ELR (cell line): Measurements from ENCODE around the gene TRAPPC10.

Experiments
- DNase-seq: peaks from one replicate; pipeline ENCODE4 v3.0.0-alpha.2; 2015; ENCODE audit warnings: low read depth

The TRAPPC10 gene, protein sequence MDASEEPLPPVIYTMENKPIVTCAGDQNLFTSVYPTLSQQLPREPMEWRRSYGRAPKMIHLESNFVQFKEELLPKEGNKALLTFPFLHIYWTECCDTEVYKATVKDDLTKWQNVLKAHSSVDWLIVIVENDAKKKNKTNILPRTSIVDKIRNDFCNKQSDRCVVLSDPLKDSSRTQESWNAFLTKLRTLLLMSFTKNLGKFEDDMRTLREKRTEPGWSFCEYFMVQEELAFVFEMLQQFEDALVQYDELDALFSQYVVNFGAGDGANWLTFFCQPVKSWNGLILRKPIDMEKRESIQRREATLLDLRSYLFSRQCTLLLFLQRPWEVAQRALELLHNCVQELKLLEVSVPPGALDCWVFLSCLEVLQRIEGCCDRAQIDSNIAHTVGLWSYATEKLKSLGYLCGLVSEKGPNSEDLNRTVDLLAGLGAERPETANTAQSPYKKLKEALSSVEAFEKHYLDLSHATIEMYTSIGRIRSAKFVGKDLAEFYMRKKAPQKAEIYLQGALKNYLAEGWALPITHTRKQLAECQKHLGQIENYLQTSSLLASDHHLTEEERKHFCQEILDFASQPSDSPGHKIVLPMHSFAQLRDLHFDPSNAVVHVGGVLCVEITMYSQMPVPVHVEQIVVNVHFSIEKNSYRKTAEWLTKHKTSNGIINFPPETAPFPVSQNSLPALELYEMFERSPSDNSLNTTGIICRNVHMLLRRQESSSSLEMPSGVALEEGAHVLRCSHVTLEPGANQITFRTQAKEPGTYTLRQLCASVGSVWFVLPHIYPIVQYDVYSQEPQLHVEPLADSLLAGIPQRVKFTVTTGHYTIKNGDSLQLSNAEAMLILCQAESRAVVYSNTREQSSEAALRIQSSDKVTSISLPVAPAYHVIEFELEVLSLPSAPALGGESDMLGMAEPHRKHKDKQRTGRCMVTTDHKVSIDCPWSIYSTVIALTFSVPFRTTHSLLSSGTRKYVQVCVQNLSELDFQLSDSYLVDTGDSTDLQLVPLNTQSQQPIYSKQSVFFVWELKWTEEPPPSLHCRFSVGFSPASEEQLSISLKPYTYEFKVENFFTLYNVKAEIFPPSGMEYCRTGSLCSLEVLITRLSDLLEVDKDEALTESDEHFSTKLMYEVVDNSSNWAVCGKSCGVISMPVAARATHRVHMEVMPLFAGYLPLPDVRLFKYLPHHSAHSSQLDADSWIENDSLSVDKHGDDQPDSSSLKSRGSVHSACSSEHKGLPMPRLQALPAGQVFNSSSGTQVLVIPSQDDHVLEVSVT

DNA sequence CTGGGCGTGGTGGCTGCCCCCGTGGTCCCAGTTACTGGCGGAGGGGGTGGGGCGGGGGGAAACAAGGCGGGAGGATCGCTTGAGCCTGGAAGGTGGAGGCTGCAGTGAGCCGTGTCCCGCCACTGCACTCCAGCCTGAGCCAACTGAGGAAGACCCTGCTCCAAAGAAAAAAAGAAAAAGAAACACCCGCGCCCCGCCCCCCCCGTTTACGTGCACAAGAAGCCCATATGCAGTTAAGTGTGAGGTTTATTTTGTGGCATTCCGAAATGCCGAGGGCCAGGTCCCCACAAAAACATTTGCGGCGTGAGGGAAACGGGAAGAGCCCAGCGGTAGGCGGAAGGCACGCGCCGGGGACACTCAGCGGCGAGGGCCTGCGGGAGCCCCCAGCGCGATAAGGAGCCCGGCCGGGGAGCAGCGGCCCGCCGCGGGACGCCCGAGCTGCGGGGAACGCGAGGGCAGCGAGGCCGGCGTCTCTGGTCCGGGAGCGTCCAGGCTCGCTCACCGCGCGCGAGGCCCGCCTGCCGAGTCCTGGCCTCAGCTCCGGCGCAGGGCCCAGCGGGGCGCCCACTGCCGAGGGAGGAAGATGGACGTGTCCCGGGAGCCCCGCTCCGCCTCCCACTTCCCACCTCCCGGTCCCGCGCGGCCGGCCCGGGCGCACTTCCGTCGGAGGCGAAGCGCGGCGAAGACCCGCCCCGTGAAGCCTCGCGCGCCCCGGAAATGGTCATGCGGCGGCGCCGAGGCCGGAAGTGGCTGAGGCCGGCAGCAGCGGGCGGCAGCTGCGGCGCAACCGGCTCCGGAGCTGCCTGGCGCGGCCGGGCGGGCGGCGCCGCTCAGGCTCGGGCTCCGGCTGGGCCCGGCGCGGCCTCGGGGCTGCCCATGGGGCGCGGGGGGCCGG is at the start of gene TRAPPC10:
TRAPPC10 (plus strand) TSS at position 731 of the 895 bp plus-strand sequence. CDS start 185 bp downstream, outside the sequence.
- peak; percentile 86 for DNase-seq

DNA sequence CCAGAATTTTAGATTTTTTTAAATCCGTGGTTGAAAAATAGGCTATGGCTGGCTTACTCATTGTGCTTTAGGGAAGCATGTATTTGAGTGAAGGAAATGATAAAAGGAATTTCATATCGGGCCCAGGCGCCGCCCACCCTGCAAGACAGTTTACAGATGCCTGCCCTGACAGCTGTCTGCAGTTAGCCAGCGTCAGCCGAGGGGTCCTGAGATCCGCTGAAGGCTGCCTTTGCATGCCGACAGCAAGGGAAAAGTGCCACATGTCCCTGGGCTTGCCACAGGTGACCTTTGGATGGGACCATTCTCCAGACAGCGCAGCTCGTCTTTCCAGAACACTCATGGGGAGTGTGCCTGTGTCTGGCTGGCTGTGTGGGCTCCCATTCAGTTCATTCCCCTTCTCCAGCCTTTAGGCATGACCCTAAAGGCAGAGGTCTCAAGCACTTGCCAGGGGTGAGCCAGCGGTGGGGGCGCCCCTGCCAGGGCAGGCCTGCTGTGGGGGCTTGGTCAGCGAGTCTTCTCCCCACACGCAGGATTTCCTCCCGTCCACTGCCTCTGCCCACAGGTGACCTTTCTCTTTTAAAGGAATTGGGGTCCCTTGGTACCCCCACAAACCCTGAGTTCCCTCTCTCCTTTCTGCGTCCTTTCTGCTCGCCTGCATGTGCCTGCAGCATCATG is 46.1 kb upstream of the TRAPPC10 start:
- no peak for DNase-seq

DNA sequence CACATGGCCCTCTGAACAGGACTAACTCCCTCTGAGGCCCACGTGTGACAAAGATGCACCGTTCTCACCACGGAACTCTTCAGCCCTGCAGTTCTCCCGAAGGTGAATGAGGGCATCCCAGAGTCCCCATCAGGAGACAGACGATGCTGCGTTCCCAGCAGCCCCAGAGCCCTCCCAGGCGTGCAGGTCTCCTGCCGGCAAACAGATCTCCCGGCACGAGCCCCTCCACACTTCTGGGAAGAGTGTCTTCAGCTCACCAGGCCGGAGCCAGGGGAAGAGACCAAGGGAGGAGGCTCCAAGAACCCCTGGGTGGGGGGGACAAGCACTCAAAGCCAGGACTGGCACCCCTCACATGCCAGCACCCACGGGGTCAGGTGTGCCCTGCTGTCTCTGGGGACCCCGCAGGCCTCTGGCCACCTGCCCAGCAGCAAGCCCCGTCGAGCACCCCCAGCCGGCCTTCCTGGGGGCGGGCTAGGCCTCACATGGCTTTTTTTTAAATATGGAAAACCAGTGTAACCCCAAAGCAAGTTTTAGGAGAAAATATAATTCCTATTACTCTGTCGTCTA is 45.1 kb upstream of the TRAPPC10 start:
- no peak for DNase-seq

DNA sequence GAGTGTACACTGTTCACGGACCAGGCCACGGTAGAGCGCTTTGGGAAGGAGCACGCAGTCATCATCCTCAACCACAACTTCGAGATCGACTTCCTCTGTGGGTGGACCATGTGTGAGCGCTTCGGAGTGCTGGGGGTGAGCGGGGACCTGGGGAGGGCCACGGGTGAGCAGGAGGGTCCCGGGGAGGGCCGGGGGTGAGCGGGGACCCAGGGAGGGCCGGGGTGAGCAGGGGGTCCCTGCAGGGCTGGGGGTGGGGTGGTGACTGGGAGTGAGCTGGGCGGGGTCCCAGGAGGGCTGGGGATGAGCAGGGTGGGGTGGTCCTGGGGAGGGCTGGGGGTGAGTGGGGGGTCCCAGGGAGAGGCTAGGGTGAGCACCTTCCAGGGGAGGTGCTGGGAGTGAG is 44.1 kb upstream of the TRAPPC10 start:
- no peak for DNase-seq

DNA sequence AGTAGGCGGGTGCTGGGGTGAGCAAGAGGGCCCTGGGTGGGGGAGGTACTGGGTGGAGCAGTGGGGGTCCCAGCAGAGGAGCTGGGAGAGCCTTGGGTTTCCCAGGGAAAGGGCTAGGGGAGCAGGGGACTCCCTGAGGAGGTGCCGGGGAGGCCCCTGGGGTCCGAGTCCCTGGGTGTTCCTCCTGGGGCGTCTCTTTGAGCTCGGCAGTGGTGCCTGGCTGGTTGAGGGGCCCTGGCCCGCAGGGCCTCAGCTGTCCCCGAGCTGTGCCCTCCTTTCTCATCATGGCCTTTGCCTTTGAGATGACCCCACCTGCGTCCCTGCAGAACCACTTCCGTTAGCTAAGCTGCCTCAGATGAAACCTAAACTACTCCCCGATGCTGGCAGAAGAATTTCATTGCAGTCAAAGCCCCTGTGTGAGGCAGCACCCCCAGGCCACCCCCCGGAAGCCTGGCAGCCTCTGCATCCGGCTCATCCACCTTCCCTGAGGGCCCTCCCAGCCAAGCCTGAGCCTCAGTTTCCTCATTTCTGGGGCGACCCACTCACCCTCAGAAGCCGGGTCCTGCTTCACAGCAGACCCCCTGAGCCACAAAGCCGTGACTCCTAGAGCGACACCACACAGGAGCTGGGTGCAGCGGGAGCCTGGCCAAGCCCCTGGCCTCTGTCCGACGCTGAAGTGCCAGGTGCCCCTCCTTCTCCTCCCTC is 43.5 kb upstream of the TRAPPC10 start:
- no peak for DNase-seq

DNA sequence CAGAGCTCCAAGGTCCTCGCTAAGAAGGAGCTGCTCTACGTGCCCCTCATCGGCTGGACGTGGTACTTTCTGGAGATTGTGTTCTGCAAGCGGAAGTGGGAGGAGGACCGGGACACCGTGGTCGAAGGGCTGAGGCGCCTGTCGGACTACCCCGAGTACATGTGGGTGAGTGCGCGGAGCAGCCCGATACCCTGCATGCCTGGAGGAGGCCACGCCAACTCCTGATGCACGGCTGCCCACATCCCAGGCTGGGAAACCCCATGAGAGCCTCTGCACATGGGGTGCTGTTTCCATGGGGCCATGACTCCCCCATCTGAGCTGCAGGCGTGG is 43.0 kb upstream of the TRAPPC10 start:
- DNase-seq = no peak

DNA sequence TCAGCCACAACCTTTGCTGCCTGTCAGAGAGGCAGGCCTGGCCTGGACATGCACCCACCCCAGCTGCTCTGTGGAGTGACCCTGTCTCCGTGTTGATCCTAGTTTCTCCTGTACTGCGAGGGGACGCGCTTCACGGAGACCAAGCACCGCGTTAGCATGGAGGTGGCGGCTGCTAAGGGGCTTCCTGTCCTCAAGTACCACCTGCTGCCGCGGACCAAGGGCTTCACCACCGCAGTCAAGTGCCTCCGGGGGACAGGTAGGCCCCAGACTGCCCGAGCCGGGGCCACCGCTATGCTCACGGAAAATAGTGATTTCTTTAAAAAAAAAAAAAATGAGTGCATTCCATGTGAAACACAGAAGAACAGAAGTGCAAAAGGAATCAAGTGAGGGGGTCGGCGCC is 41.6 kb upstream of the TRAPPC10 start:
- no peak for DNase-seq

DNA sequence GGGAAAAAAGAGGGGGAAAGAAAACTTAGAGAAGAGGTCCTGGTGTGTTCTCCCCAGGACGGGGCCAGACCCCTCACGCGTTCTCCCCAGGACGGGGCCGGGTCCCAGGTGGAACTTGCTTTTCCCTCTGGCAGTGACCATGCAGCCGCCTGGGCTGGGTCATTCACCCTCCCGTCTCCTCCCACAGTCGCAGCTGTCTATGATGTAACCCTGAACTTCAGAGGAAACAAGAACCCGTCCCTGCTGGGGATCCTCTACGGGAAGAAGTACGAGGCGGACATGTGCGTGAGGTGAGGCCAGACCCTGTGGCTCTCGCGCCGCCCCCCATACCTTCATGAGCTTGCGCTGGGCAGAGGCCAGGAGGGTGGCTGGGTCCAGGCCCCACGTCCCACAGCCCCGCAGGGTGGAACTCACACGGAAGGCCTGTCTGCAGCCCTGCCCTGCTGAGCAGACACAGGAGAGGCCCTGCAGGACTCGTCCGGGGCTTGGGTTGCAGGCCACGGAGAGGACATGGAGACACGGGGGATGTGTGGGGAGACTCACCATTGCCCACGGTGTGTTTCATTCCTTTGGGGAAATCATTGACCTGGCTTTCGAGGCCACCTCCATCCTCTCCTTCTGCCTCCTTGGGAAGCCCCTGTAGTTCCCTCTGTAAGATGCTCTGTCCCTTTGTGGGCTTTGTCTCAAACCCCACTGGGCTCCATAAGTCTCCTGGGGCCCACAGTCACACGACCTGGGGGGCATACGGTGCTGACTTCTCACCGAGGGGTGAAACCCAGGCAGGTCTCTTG is 40.7 kb upstream of the TRAPPC10 start:
- no peak for DNase-seq

DNA sequence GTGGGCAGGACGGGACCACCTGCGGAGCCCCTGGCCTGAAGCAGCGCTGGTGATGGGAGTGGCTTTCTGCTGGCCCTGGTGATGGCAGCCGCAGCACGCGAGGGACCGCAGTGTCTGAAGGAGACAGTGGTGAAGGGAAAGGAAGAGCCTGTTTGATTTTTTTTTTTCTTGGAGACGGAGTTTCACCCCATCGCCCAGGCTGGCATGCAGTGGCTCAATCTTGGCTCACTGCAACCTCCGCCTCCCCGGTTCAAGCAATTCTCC is 40.2 kb upstream of the TRAPPC10 start:
- no peak for DNase-seq

DNA sequence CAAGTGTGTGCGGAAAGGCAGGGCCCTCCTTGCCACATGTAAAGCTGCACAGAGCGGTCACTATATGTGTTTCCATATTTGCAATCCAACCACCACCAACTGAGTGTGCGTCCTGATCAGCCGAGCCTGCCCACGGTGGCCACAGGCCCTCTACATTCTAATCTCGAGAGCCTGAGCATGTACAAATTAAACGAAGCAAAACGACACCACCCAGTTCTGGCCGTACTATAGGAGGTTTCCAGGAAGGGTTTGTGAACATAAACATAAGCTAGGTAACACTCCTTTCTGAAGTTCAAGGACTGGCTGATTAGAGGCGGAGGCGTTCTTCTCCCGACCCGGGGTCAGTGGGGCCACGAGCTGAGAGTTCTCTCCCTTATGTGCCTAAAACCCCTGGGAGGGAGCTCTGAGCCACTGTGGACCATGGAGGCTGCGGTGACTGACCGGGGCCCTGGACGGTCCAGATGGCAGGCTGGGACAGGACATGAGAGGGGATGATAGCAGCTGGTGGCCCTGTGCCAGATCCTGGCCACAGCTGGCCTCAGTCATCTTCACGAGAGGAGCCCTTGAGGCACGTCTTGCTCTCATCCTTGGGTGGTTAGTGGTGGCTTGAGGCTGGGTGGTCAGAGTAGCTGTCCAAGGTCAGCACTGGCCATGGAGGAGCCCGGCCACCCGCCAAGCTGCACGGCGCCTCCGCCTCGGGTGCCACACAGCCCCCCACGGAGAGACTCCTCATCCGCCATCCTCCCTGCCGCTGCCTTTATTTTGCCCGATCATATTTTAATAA is 39.1 kb upstream of the TRAPPC10 start:
- DNase-seq = no peak

DNA sequence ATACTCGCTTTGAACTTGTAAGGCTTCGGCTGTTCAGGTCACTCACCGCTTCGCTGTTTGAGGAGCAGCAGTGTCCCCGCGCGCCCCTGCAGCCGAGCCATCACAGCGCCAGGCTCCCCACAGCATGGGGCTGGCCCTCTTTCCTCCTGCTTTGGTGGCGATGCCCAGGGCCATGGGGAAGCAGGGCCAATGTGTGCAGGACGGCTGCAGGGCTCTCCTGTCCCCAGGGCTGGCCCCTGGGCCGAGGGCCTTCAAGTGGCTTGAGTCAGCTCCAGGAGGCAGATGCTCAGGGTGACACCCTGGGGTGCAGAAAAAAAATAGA is 38.5 kb upstream of the TRAPPC10 start:
- no peak for DNase-seq

DNA sequence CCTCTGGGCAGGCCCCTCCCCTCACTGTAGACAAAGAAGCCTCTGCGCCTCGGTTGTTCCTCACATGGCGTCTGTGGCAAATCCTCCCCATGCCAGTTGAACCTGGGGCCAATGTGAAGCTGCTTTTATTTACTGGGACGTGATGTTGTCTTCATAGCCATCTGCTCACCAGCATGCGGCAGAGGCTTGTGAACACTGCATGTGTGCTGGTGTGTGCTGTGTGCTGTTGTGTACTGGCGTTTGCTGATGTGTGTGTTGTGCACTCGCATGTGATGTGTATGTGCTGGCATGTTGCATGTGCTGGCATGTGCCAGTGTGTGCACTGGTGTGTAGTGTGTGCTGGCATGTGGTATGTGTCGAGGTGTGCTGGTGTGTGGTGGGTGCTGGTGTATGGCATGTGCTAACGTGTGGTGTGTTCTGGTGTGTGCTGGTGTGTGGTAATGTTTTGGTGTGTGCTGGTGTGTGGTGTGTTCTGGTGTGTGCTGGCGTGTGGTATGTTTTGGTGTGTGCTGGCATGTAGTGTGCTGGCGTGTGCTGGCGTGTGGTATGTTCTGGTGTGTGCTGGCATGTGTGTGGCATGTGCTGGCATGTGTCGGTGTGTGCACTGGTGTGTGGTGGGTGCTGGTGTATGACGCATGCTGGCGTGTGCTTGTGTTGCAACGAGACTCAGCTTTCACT is 37.2 kb upstream of the TRAPPC10 start:
- DNase-seq = no peak

DNA sequence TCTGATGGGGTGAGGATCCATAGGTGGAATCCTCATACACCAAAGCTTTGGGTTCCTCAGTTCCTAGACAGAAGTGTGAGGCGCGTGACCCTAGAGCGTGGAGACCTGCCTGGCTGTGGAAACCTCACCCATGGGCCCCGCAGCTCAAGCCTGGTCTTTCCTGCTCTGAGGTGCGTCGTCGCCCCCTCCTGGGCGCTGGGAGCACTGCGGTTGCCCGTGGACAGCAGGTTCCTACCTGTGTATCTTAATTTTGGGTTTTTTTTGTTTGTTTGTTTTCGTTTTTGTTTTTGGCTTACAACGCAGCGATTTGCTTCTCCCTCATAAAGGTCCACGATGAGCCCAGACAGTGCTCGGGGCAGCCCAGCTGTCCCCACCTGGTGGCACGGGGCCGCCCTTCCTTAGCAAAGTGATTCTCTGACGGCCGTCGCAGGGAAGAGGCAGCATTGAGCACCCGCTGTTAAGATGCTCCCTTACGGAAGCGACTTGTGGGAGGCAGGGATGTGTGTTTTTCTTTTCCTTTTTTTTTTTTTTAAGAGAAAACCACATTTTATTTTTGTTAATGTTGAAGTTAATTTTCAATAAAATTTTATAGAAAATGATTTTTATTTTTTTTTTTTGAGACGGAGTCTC is 36.5 kb upstream of the TRAPPC10 start:
- peak; percentile 62 for DNase-seq

DNA sequence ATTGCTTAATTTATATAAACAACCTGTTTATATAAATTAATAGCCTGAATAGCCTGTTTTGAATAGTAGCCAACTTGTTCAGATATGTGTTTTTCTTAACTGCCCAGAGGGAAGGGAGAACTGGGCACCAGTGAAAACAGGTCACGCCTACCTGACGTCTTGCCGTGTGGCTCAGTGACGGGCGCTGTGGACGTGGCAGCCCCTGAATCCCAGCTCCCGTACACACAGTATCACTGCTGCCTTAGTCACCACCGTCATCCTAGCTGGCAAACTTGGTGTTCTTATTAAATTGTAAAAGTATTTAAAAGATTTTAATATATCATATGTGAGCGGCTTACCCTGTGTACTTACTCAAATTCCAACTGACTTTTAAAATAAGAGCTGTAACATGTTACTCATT is 35.4 kb upstream of the TRAPPC10 start:
- no peak for DNase-seq

DNA sequence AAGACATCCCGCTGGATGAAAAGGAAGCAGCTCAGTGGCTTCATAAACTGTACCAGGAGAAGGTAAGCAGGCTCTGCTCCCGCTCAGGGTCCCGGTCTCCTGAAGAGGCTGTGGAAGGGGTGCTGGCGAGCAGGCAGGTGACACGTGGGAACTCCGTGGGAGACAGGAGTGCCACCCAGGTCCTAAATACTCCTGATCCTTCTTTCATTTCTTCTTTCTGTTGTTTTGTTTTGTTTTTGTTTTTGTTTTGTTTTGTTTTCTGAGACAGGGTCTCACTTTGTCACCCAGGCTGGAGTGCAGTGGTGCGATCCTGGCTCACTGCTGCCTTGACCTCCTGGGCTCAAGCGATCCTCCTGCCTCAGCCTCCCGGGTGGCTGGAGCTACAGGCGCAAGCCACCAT is 34.0 kb upstream of the TRAPPC10 start:
- DNase-seq = no peak

DNA sequence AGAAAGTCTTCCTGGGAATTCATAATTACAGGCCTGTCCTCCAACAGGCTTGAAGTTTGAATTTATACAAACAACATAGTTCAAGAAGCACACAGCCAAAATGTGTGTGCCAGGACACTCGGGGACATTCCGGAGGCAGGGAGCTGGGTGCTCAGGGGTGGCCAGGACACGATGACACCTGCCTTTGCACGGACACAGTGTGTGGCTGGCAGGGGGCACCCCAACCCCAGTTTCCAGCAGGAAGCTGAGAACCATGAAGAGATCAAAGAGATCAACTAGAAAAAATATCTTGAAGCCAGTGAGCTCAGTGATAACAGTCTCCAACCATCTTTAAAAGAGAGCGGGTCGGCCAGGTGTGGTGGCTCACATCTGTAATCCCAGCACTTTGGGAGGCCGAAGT is 32.5 kb upstream of the TRAPPC10 start:
- no peak for DNase-seq

DNA sequence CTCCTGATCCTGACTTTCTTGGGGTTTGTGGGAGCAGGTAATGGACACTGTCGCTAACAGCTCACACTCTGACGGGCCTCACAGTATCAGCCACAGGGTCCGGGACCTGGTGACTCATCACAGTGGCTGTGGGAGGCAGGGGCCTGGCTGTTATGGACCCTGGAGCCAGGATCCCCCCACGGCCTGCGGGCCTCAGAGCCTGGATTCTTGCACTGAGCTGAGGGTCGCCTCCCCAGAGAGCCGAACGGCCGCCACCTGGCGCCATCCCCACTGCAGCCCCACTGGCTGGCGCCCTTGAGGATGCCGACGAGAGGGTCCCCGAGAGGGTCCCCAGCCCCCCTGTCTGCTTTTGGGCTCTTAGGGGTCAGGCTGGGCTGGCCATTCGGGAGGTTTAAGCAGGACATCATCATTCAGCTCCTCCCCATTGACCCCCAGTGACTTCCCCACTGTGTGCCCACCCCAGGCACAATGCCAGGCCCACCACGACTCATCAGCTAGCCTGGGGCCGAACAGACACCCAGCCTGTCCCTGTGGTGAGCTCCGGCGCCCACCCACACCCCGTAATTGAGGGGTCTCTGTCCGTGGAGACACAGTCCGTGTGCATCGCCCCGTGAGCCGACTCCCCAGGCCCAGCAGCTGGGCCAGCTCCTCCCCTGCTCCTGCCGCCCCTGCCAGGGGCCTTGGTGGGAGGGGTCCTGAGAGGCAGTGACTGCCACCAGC is 30.8 kb upstream of the TRAPPC10 start:
- DNase-seq = no peak
